ENCODE measurements around the gene TBC1D4. TPM values are rescaled to one million over a fixed set of nuclear protein-coding genes. Genes with fewer than 3 reads are reported as not detected.
"Not testable (repeated sequence)": the region's sequence is repeated elsewhere in the genome, so short reads cannot be mapped to it uniquely, and the experiment has no call there.

TBC1D4 gene
- total RNA-seq, 2 donors from 2014 or later, result 14.9 to 20.3 TPM

GRCh38 chr13:75372517-75372916 lies 109.5 kb downstream of the TBC1D4 start:
- intact Hi-C loops (cut with DNase I), result loop anchor here (2.0 to 5.0 kb wide), 2 partner anchors 110 kb away; partner anchors contain the start of gene TBC1D4 (in 2 of the 2)
- no peak for DNase-seq (ENCODE audit: low spot score)

DNA sequence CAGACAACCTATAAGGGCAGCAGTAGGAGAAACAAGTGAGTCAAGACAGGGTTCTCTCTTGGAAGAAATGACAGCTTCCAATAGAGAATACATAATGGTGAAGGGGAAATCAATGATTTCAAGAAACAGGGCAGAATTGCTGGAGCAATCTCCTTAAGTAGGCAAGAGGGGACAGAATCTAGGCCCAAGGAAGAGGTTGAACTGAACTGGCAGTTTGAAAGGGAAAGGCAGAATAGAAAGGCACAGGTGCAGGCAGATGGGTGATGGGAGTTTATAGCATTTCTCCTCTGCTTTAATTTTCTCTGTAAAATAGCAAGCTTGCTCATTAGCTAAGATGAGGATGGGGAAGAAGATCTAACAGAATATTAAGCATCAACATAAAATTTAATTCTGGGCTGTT lies 110.8 kb downstream of the TBC1D4 start:
- intact Hi-C loops (cut with DNase I), result loop anchor here in 1 of 2 donors (5.0 kb wide), 1 partner anchor 111 kb away; the partner anchor contains the start of gene TBC1D4
- no peak for DNase-seq (ENCODE audit: low spot score)

DNA sequence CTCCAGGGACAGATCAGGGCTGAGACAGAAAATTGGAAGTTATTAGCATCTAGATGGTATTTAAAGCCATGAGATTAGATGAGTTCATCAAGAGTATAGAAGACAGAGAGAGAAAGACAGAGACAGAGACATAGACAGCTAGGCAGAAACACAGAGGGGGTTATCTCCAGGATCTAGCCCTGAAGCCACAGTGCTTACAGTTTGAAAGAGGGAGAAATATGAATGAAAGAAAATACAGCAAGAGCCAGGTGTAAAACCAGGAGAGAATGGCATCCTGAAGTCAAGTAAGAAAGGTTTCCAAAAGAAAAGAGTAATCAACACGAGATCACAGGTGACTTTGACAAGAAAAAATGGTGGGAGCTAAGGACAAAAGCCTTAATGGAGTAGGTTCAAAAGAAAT lies 111.2 kb downstream of the TBC1D4 start:
- intact Hi-C loops (cut with DNase I), result loop anchor here in 1 of 2 donors (5.0 kb wide), 1 partner anchor 112 kb away; the partner anchor contains the start of gene TBC1D4

GRCh38 chr13:75369981-75370380 lies 112.0 kb downstream of the TBC1D4 start:
- DNase-seq (ENCODE audit: low spot score), result no peak
- intact Hi-C loops (cut with DNase I), result loop anchor here in 1 of 2 donors (5.0 kb wide), 1 partner anchor 112 kb away; the partner anchor contains the start of gene TBC1D4

More for the DNA sequence above, 111.2 kb downstream of the TBC1D4 start:
- no peak for DNase-seq (ENCODE audit: low spot score)

DNA sequence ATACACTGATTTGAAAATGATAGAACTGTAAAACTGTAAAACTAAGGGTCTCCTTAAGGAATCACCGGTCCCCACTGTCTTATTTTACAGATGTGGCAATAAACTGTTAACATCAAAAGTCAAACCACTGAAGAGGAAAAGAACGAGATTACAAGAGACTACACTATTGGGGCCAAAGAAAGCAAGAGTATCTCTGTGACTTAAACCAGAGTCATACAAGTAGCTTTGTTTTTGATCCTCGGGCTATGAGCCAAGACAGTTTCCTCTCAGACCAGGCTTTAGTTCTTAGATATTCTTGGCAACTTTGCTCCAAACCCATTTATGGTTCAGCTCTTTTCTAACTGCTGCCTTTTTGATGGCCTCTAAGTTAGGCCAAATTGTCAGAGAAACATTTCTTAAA lies 113.8 kb downstream of the TBC1D4 start:
- intact Hi-C loops (cut with DNase I), result no loop called here
- DNase-seq (ENCODE audit: low spot score), result no peak

DNA sequence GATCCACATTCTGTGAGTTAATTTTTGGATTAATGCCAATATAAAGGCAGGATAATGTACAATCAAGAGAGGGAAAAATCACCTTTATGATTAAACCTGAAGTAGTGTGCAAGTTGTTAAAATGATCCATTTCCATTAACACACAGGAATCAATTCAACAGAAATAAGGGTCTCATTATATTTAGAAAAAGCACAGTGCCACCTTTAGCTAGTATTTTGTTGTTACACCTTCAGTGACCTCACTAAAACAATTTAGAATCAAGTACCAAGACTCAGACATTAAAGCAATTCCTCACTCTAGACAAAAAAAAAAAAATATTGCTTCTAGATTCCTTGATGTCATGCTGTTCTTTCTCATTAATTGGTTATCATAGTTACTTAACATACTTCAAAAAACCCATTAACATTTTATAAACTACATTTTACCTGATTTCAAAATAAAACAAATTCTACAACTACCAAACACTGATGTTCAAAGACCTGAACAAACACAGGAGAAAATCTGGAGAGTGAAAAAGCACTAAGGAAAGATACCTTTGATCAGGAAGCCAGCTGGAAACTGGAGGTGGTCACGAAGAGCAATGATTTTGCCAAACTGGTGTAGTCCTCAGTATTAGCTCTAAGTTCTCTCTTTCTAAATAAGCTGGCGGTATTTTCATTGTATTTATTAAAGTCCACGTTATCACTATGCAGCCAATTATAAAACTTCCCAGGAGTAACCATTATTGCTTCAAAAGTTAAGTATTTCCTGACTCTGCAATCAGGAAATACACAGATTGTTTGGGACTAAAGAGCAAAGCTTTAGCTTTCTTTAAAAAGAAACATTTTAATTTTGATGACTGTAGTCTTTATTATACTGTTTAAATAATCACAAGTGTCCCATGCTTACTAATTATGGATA lies 115.3 kb downstream of the TBC1D4 start:
- intact Hi-C loops (cut with DNase I), result no loop called here
- no peak for DNase-seq (ENCODE audit: low spot score)

- DNase-seq (ENCODE audit: low spot score), result no peak
- intact Hi-C loops (cut with DNase I), result no loop called here
These were observed 116.2 kb downstream of the TBC1D4 start for GRCh38 chr13:75365724-75366173.

GRCh38 chr13:75364131-75364713 lies 117.7 kb downstream of the TBC1D4 start:
- DNase-seq (ENCODE audit: low spot score), result no peak
- intact Hi-C loops (cut with DNase I), result no loop called here

GRCh38 chr13:75363371-75363770 lies 118.6 kb downstream of the TBC1D4 start:
- intact Hi-C loops (cut with DNase I), result no loop called here
- no peak for DNase-seq (ENCODE audit: low spot score)

GRCh38 chr13:75362026-75362425 lies 119.9 kb downstream of the TBC1D4 start:
- peak; percentile 72 for DNase-seq (ENCODE audit: low spot score)
- intact Hi-C loops (cut with DNase I), result no loop called here

- DNase-seq (ENCODE audit: low spot score), result no peak
- intact Hi-C loops (cut with DNase I), result no loop called here
These were observed 121.8 kb downstream of the TBC1D4 start for GRCh38 chr13:75360170-75360569.

GRCh38 chr13:75359266-75359665 lies 122.7 kb downstream of the TBC1D4 start:
- no peak for DNase-seq (ENCODE audit: low spot score)
- intact Hi-C loops (cut with DNase I), result no loop called here

DNA sequence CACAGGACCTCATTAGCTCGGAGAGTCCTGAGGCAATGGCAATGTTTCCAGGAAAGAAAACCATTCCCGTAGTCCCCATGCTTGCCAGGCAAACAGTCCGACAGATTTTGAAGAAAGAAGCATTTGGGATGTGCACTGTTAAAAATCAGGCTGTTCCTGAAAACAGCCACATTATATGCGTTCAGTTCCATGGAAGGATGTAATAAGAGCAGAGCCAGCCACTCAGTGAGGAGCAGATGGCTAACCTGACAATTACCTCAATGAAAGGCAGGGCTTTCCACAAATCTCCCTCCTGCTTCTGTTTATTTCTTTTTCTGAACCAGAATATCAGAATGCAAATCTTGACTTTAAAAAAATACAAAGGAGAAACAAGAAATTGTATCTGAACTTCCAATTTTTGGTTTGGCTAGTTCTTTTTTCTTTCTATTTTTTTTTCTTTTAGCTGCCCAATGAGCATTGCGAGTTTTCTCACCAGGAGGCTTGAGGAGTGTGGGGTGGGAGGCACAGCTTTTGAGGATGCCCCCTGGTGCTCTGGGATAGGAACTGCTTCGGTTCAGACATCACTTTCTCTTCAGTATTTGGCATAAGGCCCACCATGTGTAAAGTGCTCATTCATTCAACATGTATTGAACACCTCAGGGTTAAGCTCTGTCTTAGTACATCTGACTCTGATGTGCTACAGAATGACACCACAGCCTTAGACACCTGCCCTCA lies 124.2 kb downstream of the TBC1D4 start:
- no peak for DNase-seq (ENCODE audit: low spot score)
- intact Hi-C loops (cut with DNase I), result no loop called here

DNA sequence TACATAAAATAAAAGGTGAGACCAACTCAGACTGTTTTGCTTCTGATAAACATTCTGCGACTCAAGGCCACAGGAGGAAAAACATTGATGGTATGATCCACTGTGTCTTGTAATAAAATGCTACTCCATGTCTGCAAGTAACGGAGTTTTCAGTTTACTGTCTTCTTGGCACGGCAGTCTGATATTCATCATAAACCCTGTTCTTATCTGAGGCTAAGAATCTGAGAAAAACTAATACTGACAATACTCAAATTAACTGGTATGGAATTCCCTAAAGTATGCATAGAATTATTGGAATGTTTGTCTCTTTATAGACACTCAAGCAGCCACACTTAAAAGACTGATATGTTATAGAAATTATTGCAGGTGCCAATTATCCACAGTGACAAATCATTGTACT lies 125.5 kb downstream of the TBC1D4 start:
- intact Hi-C loops (cut with DNase I), result no loop called here
- no peak for DNase-seq (ENCODE audit: low spot score)

DNA sequence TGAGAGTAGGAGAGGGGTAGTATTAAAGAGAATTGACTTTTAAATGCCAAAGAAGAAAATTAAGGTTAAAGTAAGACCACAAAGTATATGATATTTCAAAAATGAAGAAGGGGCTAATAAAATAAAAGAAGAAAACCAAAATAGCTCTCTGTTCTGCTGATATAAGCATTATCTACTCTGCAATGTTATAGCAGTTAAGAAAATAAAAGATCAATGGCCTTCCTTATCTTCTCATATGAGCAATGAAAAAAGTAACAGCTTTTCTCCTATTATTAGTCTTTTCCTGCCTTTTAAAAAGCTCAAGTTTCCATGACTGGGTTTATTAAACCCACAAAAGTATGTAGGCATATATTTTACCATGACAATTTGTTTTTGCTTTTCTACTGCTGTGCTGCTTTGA lies 126.4 kb downstream of the TBC1D4 start:
- DNase-seq (ENCODE audit: low spot score), result no peak
- intact Hi-C loops (cut with DNase I), result no loop called here

GRCh38 chr13:75353781-75354193 lies 128.2 kb downstream of the TBC1D4 start:
- intact Hi-C loops (cut with DNase I), result no loop called here
- DNase-seq (ENCODE audit: low spot score), result no peak

DNA sequence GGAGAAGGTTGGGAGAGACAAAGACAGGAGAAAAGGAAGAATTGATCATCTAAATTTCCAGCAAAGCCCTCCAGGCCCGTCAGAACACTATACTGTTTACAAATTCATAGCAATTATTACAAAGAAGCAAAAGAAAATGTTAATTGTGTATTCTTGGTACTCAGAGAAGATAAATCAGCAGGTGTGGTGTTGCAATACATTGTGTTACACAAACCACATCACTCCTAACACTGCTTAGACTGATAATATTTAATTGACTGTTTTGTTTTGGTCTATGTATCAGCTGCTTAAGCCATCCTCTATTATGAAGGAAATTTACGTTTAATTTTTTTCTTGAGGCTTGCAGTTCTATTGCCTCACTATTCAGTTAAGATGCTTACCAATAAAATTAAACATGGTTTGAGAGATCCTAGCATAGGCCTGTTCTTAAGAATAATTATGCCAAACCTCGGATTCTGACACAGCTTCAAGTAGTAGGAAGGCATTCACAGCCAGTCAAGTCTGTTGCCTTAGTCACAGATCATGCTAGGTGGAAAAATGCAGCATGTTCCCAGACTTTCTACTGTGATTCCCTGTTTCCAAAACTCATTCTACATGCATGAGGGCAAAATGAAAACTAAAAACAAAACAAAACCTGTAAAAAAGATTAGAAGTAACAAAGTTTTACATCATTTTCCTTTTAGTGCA lies 129.2 kb downstream of the TBC1D4 start:
- DNase-seq (ENCODE audit: low spot score), result no peak
- intact Hi-C loops (cut with DNase I), result no loop called here

GRCh38 chr13:75351538-75351937 lies 130.4 kb downstream of the TBC1D4 start:
- DNase-seq (ENCODE audit: low spot score); intact Hi-C loops (cut with DNase I): not testable (repeated sequence)

DNA sequence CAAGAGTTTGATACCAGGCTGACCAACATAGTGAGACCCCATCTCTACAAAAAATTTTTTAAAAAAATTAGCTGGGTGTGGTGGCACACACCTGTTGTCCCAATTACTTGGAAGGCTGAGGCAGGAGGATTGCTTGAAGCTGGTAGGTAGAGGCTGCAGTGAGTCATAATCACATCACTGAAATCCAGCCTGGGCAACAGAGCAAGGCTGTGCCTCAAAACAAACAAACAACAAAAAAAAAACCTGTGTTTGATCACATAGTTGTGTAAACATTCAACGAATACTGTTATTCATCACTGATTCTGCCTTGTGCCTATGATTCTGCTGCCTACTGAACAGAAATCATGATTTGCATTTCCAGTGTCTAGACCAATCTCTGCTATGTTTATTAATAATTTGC lies 134.0 kb downstream of the TBC1D4 start:
- DNase-seq (ENCODE audit: low spot score), result no peak
- intact Hi-C loops (cut with DNase I), result no loop called here
